ENCODE results near the gene UNC13A.

- TF ChIP-seq, protein P1, sequence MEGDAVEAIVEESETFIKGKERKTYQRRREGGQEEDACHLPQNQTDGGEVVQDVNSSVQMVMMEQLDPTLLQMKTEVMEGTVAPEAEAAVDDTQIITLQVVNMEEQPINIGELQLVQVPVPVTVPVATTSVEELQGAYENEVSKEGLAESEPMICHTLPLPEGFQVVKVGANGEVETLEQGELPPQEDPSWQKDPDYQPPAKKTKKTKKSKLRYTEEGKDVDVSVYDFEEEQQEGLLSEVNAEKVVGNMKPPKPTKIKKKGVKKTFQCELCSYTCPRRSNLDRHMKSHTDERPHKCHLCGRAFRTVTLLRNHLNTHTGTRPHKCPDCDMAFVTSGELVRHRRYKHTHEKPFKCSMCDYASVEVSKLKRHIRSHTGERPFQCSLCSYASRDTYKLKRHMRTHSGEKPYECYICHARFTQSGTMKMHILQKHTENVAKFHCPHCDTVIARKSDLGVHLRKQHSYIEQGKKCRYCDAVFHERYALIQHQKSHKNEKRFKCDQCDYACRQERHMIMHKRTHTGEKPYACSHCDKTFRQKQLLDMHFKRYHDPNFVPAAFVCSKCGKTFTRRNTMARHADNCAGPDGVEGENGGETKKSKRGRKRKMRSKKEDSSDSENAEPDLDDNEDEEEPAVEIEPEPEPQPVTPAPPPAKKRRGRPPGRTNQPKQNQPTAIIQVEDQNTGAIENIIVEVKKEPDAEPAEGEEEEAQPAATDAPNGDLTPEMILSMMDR (conservative IDR thresholded peaks at IDR 0.05) = no peak
- no peak for TF ChIP-seq ZFX (IDR thresholded peaks at IDR 0.05)
Measured at GRCh38 chr19:17716309-17716929, 28.3 kb upstream of the UNC13A start.
